Stimulated activated naive CD4-positive, alpha-beta T cell (primary cell): ENCODE results near the gene AFAP1.

Source experiments
- DNase-seq, 6 experiments: peaks; one replicate each; lab custom pipeline; 2025; lab: John Stamatoyannopoulos, UW

Gene AFAP1

GRCh38 chr4:7864685-7865084 lies 75.0 kb downstream of the AFAP1 start:
- no peak for DNase-seq

GRCh38 chr4:7863911-7864681 lies 75.6 kb downstream of the AFAP1 start:
- DNase-seq, result no peak

GRCh38 chr4:7862561-7863192 lies 77.0 kb downstream of the AFAP1 start:
- DNase-seq, result no peak

- DNase-seq, result no peak
Observed at GRCh38 chr4:7861440-7861881, 78.2 kb downstream of the AFAP1 start.

GRCh38 chr4:7860600-7861163 lies 79.0 kb downstream of the AFAP1 start:
- no peak for DNase-seq

- no peak for DNase-seq
Observed at GRCh38 chr4:7859326-7859725, 80.3 kb downstream of the AFAP1 start.

GRCh38 chr4:7858498-7858897 lies 81.2 kb downstream of the AFAP1 start:
- no peak for DNase-seq

GRCh38 chr4:7857993-7858392 lies 81.7 kb downstream of the AFAP1 start:
- no peak for DNase-seq

- no peak for DNase-seq
Observed at GRCh38 chr4:7857238-7857701, 82.4 kb downstream of the AFAP1 start.

GRCh38 chr4:7855731-7856130 lies 83.9 kb downstream of the AFAP1 start:
- no peak for DNase-seq

- peak in 5 of 6 experiments; percentile 31 to 88 (median 73) for DNase-seq
Observed at GRCh38 chr4:7854697-7855370, 84.8 kb downstream of the AFAP1 start.

- DNase-seq, result no peak
Observed at GRCh38 chr4:7854216-7854615, 85.4 kb downstream of the AFAP1 start.

GRCh38 chr4:7853271-7853670 lies 86.4 kb downstream of the AFAP1 start:
- no peak for DNase-seq

GRCh38 chr4:7852568-7853185 lies 87.0 kb downstream of the AFAP1 start:
- no peak for DNase-seq

- no peak for DNase-seq
Observed at GRCh38 chr4:7850489-7850888, 89.2 kb downstream of the AFAP1 start.

- DNase-seq, result no peak
Observed at GRCh38 chr4:7847206-7847605, 92.5 kb downstream of the AFAP1 start.

- DNase-seq, result peak in 2 of 6 experiments; percentile 6 to 8
Observed at GRCh38 chr4:7845493-7846128, 94.0 kb downstream of the AFAP1 start.

- no peak for DNase-seq
Observed at GRCh38 chr4:7844594-7844991, 95.1 kb downstream of the AFAP1 start.

- peak in 5 of 6 experiments; percentile 20 to 54 (median 29) for DNase-seq
Observed at GRCh38 chr4:7843831-7844593, 95.6 kb downstream of the AFAP1 start.

- no peak for DNase-seq
Observed at GRCh38 chr4:7842384-7843279, 97.0 kb downstream of the AFAP1 start.
